Neural cell (in vitro differentiated cells): ENCODE results near the gene STEAP2.

Experiments used
- CTCF ChIP-seq: fragments of 450-650 bp; IDR thresholded peaks from 2 replicates; pipeline ENCODE4 v1.5.1; 2014; ENCODE audit warnings: antibody characterized with exemption, mild to moderate bottlenecking, moderate library complexity; ENCODE audit not compliant: poor library complexity, severe bottlenecking
- EP300 ChIP-seq: fragments of 450-650 bp; conservative IDR thresholded peaks from 2 replicates; pipeline ENCODE4 v1.6.1; 2014; ENCODE audit warnings: antibody characterized with exemption, mild to moderate bottlenecking, moderate library complexity; ENCODE audit not compliant: poor library complexity, severe bottlenecking
- EZH2 ChIP-seq: fragments of 200-600, 300-800 bp; shearing (Covaris generic), sonication (generic); IDR thresholded peaks from 2 replicates; pipeline ENCODE4 v1.6.1; 2014; ENCODE audit warnings: antibody characterized with exemption, low read length, borderline replicate concordance, mild to moderate bottlenecking; ENCODE audit not compliant: insufficient read depth, poor library complexity, severe bottlenecking
- MXI1 ChIP-seq: fragments of 450-650 bp; conservative IDR thresholded peaks from 2 replicates; pipeline ENCODE4 v1.6.1; 2014; ENCODE audit warnings: antibody characterized with exemption, mild to moderate bottlenecking; ENCODE audit not compliant: poor library complexity, severe bottlenecking
- POLR2AphosphoS5 ChIP-seq: IDR thresholded peaks from 2 replicates; pipeline ENCODE4 v1.6.1; 2012
- RAD21 ChIP-seq: fragments of 450-650 bp; conservative IDR thresholded peaks from 2 replicates; pipeline ENCODE4 v1.6.1; 2014; ENCODE audit warnings: antibody characterized with exemption, mild to moderate bottlenecking, moderate library complexity
- REST ChIP-seq: IDR thresholded peaks from 2 replicates; pipeline ENCODE4 v1.6.1; 2012; ENCODE audit warnings: borderline replicate concordance
- TAF1 ChIP-seq: IDR thresholded peaks from 2 replicates; pipeline ENCODE4 v1.6.1; 2012; ENCODE audit warnings: low read depth

- TF ChIP-seq CTCF (no peak), EZH2 (no peak), TAF1 (no peak), EP300 (no peak), POLR2AphosphoS5 (no peak), MXI1 (no peak), REST (no peak), RAD21 (no peak)
These were observed 2.0 kb downstream of the STEAP2 start for GRCh38 chr7:90213521-90213920.
